NCI-H2196 (cell line): Measurements from ENCODE around the gene YWHAQ.

Experiments
- DNase-seq: peaks from one replicate; lab custom pipeline; 2025; ENCODE audit not compliant: unreplicated experiment; lab: John Stamatoyannopoulos, UW

The YWHAQ gene

GRCh38 chr2:9655441-9656269 is 24.9 kb upstream of the YWHAQ start:
- DNase-seq, result no peak

- no peak for DNase-seq
Measured at GRCh38 chr2:9654452-9655100, 23.8 kb upstream of the YWHAQ start.

GRCh38 chr2:9653485-9654271 is 22.9 kb upstream of the YWHAQ start:
- no peak for DNase-seq

- no peak for DNase-seq
Measured at GRCh38 chr2:9652898-9653479, 22.2 kb upstream of the YWHAQ start.

- DNase-seq, result no peak
Measured at GRCh38 chr2:9652267-9652666, 21.5 kb upstream of the YWHAQ start.

GRCh38 chr2:9650119-9650821 is 19.5 kb upstream of the YWHAQ start:
- DNase-seq, result no peak

- no peak for DNase-seq
Measured at GRCh38 chr2:9649261-9649660, 18.5 kb upstream of the YWHAQ start.

- DNase-seq, result peak; percentile 83
Measured at GRCh38 chr2:9648821-9649220, 18.0 kb upstream of the YWHAQ start.

- no peak for DNase-seq
Measured at GRCh38 chr2:9647884-9648283, 17.1 kb upstream of the YWHAQ start.

- DNase-seq, result no peak
Measured at GRCh38 chr2:9646196-9647030, 15.6 kb upstream of the YWHAQ start.

- peak; percentile 46 for DNase-seq
Measured at GRCh38 chr2:9644603-9645002, 13.8 kb upstream of the YWHAQ start.

GRCh38 chr2:9644021-9644420 is 13.2 kb upstream of the YWHAQ start:
- DNase-seq, result no peak

- DNase-seq, result no peak
Measured at GRCh38 chr2:9641641-9642040, 10.8 kb upstream of the YWHAQ start.

- DNase-seq, result no peak
Measured at GRCh38 chr2:9640403-9641104, 9.8 kb upstream of the YWHAQ start.

- no peak for DNase-seq
Measured at GRCh38 chr2:9639740-9640343, 9.0 kb upstream of the YWHAQ start.

GRCh38 chr2:9639000-9639602 is 8.3 kb upstream of the YWHAQ start:
- DNase-seq, result no peak

- peak; percentile 22 for DNase-seq
Measured at GRCh38 chr2:9638532-9638931, 7.7 kb upstream of the YWHAQ start.

- DNase-seq, result no peak
Measured at GRCh38 chr2:9637330-9637729, 6.5 kb upstream of the YWHAQ start.
